Type B pancreatic cell (in vitro differentiated cells): ENCODE data around the gene ARHGEF33. TPM values are rescaled to one million over a fixed set of nuclear protein-coding genes. Genes with fewer than 3 reads are reported as not detected.

Experiments
- DNase-seq: peaks from one replicate; pipeline ENCODE4 v3.0.0; 2021; ENCODE audit warnings: mixed read lengths; ENCODE audit not compliant: unreplicated experiment; ENCODE audit errors: extremely low spot score
- H3K27ac Mint-ChIP-seq: 2 replicates; pipeline ENCODE4 v1.8.0; 2021; ENCODE audit warnings: mild to moderate bottlenecking, mixed read lengths
- H3K27me3 Mint-ChIP-seq: 2 replicates; pipeline ENCODE4 v1.8.0; 2021; ENCODE audit warnings: mixed read lengths
- H3K36me3 Mint-ChIP-seq: 2 replicates; pipeline ENCODE4 v1.8.0; 2021; ENCODE audit warnings: mixed read lengths
- H3K4me1 Mint-ChIP-seq: one replicate; pipeline ENCODE4 v1.8.0; 2021; ENCODE audit warnings: mixed read lengths; ENCODE audit not compliant: unreplicated experiment
- H3K4me3 Mint-ChIP-seq: 2 replicates; pipeline ENCODE4 v1.8.0; 2021; ENCODE audit warnings: mild to moderate bottlenecking, mixed read lengths
- H3K9me3 Mint-ChIP-seq: 2 replicates; pipeline ENCODE4 v1.8.0; 2021; ENCODE audit warnings: mixed read lengths
- CTCF ChIP-seq: fragments of 200-600 bp; sonication (generic); conservative IDR thresholded peaks from 2 replicates; pipeline ENCODE4 v1.5.0; 2021; ENCODE audit warnings: antibody characterized with exemption, mild to moderate bottlenecking
- total RNA-seq: library from RNA; stranded (reverse); gene quantifications from 2 replicates; pipeline ENCODE4 v1.2.1, GENCODE V29; 2021; ENCODE audit warnings: low replicate concordance

Gene ARHGEF33
- total RNA-seq, 1 donor from 2014 or later: 1.0 TPM

- no peak overlapping the region for H3K4me3 Mint-ChIP-seq
- DNase-seq: no peak
- no peak overlapping the region for H3K27ac Mint-ChIP-seq
- H3K36me3 Mint-ChIP-seq: peaks cover 25% of the 10 kb centered on the region
- TF ChIP-seq CTCF: no peak
- H3K27me3 Mint-ChIP-seq: no peaks in the 10 kb centered on the region
- H3K9me3 Mint-ChIP-seq: no peaks in the 10 kb centered on the region
- H3K4me1 Mint-ChIP-seq: peaks cover 5% of the 10 kb centered on the region
These were observed 92.8 kb downstream of the ARHGEF33 start for GRCh38 chr2:38982498-38982897.

GRCh38 chr2:38988716-38989115 lies 99.0 kb downstream of the ARHGEF33 start:
- no peak for TF ChIP-seq CTCF
- Mint-ChIP-seq H3K36me3 (peaks cover 35% of the 10 kb centered on the region), H3K27ac (no peak overlapping the region)

GRCh38 chr2:38991899-38992298 lies 102.2 kb downstream of the ARHGEF33 start:
- TF ChIP-seq CTCF: no peak
- Mint-ChIP-seq H3K36me3 (peaks cover 30% of the 10 kb centered on the region), H3K27ac (no peak overlapping the region), H3K9me3 (no peaks in the 10 kb centered on the region), H3K4me1 (peaks cover 9% of the 10 kb centered on the region), H3K27me3 (no peaks in the 10 kb centered on the region), H3K4me3 (no peak overlapping the region)
- DNase-seq: no peak

More at GRCh38 chr2:38988716-38989115, 99.0 kb downstream of the ARHGEF33 start:
- H3K4me1 Mint-ChIP-seq: peaks cover 9% of the 10 kb centered on the region
- no peaks in the 10 kb centered on the region for H3K27me3 Mint-ChIP-seq
- no peaks in the 10 kb centered on the region for H3K9me3 Mint-ChIP-seq
- DNase-seq: no peak
- H3K4me3 Mint-ChIP-seq: no peak overlapping the region

GRCh38 chr2:38997781-38998180 lies 108.1 kb downstream of the ARHGEF33 start:
- no peaks in the 10 kb centered on the region for H3K4me1 Mint-ChIP-seq
- no peak overlapping the region for H3K4me3 Mint-ChIP-seq
- DNase-seq: no peak
- TF ChIP-seq CTCF: no peak
- no peak overlapping the region for H3K27ac Mint-ChIP-seq
- H3K36me3 Mint-ChIP-seq: peaks cover 39% of the 10 kb centered on the region
- no peaks in the 10 kb centered on the region for H3K27me3 Mint-ChIP-seq
- H3K9me3 Mint-ChIP-seq: no peaks in the 10 kb centered on the region

GRCh38 chr2:39000552-39000951 lies 110.9 kb downstream of the ARHGEF33 start:
- Mint-ChIP-seq H3K27me3 (no peaks in the 10 kb centered on the region), H3K27ac (no peak overlapping the region), H3K36me3 (peaks cover 43% of the 10 kb centered on the region), H3K4me3 (no peak overlapping the region), H3K9me3 (no peaks in the 10 kb centered on the region), H3K4me1 (no peaks in the 10 kb centered on the region)
- DNase-seq: no peak
- no peak for TF ChIP-seq CTCF
